Measurements from ENCODE around the gene C10orf95.
"Not testable (repeated sequence)": the region's sequence is repeated elsewhere in the genome, so short reads cannot be mapped to it uniquely, and the experiment has no call there.

C10orf95 gene

GRCh38 chr10:102467318-102467717 lies 16.0 kb upstream of the C10orf95 start:
- in situ Hi-C loops (cut with MboI; ENCODE audit: low sequenced_read_pairs): no loop called here

- in situ Hi-C loops (cut with MboI; ENCODE audit: low sequenced_read_pairs): no loop called here
Observed at GRCh38 chr10:102465466-102465865, 14.1 kb upstream of the C10orf95 start.

GRCh38 chr10:102463983-102464382 lies 12.6 kb upstream of the C10orf95 start:
- in situ Hi-C loops (cut with MboI; ENCODE audit: low sequenced_read_pairs): no loop called here

DNA sequence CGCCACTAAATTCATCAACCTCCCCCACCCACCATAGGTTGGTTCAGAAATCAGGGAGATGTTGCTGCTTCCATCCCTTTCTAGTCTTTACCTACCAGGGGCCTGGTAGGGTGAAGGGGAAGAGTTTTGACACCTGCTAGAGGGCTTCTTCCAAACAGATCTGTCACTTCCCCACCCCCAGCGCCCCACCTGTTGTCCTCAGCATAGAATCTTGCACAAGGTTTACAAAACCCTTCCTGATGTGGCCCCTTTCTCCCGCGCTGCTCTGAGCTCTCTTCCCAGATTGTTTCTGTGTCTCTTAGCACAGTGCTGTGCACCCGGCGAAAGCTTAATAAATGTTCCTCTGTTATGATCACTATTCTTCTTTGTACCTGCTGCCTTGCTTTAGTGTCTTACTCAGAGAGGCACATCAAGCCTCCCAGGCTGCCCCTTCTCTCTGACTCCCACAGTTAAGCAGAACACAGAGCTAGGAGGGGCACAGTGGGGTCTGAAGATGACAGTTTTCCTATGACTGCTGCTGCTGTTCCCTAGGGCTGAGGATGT lies 11.2 kb upstream of the C10orf95 start:
- in situ Hi-C loops (cut with MboI; ENCODE audit: low sequenced_read_pairs): no loop called here

DNA sequence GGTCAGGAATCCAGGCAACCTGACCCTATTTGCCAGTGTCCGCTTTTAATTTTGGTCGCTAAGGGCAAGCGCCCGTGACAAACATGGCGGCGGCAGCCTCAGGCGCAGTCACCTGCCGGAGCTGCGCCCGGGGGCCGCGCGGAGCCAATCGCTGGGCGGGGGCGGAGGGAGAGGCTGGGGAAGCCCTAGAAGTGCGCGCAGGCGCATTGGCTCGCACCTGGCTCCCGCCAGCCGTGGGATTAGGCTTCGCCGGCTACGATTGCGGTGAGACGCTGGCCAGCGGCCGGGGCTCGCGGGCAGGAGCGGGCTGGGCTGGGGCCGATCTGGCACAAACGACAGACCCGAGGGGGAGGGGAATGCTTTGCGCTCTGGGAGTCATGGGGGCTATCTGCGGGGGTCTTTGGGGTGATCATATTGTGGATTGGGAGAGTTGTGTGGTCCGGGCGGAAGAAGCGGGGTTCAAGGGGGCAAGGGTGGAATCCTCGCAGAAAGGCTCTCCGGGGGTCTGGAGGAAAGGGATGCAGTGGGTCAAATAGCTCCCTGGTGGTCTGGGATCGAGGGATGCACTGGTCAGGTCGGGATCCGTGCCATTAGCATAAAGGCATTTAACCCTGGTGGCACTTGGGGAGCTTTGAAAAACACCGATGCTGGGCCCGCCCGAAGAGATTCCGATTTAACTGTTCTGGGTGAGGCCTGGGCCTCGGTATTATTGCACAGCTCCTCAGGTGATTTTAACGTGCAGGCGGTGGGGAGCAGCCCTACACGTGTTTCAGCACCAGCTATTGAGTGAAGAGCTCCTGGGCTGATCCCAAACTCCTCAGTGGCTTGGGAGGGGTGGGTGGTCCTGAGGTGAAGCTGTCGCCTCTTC lies 10.1 kb upstream of the C10orf95 start:
- in situ Hi-C loops (cut with MboI; ENCODE audit: low sequenced_read_pairs): no loop called here

- in situ Hi-C loops (cut with MboI; ENCODE audit: low sequenced_read_pairs): no loop called here
Observed at GRCh38 chr10:102460836-102461186, 9.5 kb upstream of the C10orf95 start.

DNA sequence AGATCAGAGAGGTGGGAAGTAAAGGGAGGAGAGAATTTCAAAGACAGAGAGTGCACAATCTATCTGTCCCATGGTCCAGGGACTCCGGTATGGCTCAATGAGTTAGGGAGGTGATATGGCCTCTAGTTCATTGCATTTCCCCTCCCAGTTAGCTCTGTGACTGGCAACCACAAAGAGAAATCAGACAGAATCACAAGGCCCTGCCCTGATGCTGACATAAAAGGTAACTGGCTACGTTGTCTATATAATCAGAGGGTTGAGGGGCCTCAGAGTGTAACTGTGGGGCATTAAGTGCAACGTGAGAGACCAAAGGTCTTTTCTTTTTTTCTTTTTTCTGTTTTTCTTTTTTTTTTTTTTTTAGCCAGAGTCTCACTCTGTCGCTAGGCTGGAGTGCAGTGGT lies 7.3 kb upstream of the C10orf95 start:
- in situ Hi-C loops (cut with MboI; ENCODE audit: low sequenced_read_pairs): no loop called here

GRCh38 chr10:102457591-102458150 lies 6.3 kb upstream of the C10orf95 start:
- in situ Hi-C loops (cut with MboI; ENCODE audit: low sequenced_read_pairs): no loop called here

GRCh38 chr10:102455893-102456471 lies 4.6 kb upstream of the C10orf95 start:
- in situ Hi-C loops (cut with MboI; ENCODE audit: low sequenced_read_pairs): no loop called here

- in situ Hi-C loops (cut with MboI; ENCODE audit: low sequenced_read_pairs): not testable (repeated sequence)
Observed at GRCh38 chr10:102454662-102455487, 3.5 kb upstream of the C10orf95 start.

DNA sequence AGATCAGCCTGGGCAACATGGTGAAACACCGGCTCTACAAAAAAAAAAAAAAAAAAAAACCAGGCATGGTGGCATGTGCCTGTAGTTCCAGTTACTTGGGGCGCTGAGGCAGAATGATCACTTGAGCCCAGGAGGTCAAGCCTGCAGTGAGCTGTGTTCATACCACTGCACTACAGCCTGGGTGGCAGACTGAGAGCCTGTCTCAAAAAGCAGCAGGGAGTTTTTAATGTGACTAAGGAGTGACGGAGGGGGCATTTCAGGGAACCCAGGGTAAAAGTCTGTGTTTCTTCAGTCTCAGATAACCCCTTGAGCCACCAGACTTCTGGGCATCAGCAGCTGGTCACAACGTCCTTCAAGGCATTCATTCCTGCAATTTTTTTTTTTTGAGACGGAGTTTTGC lies 2.2 kb upstream of the C10orf95 start:
- in situ Hi-C loops (cut with MboI; ENCODE audit: low sequenced_read_pairs): no loop called here

GRCh38 chr10:102452672-102453340 lies 1.5 kb upstream of the C10orf95 start:
- in situ Hi-C loops (cut with MboI; ENCODE audit: low sequenced_read_pairs): no loop called here

DNA sequence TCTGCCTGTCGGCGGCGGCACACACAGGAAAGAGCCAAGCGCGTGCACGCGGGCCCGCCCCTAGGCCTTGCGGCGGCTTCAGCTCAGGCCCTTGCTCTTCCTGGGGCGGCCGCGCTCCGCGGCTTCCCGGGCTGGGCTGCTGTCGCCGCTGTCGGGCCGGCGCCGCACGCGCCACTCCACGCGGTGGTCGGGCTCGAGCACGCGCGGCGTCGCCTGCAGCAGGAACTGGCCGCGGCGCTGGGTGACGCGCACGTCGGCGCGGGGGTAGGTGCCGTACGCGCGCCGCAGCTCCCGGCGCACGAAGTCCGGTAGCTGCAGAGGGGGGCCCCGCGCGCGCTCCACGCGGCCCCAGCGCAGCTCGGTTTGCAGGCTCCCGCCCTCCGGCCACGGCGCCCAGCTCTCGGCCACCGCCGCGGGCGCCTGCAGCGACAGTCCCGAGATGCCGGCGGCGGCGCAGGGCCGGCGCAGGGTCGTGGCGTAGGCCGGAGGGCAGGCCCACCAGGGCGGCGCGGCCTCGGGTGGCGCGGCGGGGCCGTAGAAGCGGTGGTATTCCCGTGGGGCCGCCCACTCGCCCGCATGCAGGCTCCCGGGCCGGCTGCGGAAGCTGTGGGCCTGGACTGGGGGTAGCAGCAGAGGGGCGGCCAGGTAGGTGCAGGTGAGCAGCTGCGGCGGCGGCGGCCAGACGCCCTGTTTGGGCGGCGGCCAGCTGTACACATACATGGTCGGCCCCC lies 804 bp downstream of the C10orf95 start:
- in situ Hi-C loops (cut with MboI; ENCODE audit: low sequenced_read_pairs): no loop called here

DNA sequence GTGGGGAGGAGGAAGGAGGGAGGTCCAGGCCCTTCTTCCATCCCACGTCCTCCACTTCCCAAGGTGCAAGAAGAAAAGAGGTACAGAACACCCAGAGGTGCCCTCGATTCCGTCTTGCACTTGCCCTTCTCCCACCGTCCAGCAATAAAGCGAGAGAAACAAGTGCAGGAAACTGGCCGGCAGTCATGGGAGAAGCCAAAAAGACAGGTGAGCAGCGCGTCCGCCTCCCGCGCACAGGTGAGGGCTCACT lies 1.3 kb downstream of the C10orf95 start:
- in situ Hi-C loops (cut with MboI; ENCODE audit: low sequenced_read_pairs): no loop called here

GRCh38 chr10:102449321-102450123 lies 1.8 kb downstream of the C10orf95 start:
- in situ Hi-C loops (cut with MboI; ENCODE audit: low sequenced_read_pairs): no loop called here

GRCh38 chr10:102444851-102445250 lies 6.5 kb downstream of the C10orf95 start:
- in situ Hi-C loops (cut with MboI; ENCODE audit: low sequenced_read_pairs): no loop called here

DNA sequence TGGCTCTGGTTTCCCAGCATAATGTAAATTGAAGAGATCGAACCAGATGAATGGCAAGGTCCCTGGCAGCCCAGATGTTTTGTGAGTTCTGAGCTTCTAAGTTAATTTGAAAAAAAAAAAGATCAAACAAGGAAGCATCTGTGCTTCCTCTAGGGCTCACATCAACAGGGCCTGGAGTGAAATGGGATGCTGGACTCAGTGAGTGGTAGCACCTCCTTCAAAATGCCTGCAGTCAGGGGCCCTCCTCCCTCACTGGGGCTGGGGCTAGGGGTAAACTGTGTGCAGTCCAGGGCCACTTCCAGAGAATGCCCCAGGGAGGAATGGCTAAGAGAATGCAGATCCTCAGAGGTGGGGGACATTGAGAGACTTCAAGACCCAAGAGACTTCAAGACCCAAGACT lies 13.0 kb downstream of the C10orf95 start:
- in situ Hi-C loops (cut with MboI; ENCODE audit: low sequenced_read_pairs): no loop called here

DNA sequence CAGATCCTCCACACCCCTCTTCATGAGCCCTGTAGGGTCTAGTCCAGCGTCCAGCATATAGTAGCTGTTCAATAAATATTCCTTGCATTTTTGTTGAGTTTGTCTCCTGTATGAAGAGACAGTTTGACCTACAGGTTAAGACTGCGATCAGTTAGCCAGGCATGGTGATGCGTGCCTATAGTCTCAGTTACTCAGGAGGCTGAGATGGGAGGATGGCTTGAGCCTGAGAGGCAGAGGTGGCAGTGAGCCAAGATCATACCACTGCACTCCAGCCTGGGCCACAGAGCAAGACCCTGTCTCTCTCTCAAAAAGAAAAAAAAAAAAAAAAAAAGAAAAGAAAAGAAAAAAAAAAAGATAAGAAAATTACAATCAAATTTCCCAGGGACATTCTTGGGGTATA lies 13.8 kb downstream of the C10orf95 start:
- in situ Hi-C loops (cut with MboI; ENCODE audit: low sequenced_read_pairs): no loop called here

GRCh38 chr10:102436312-102436711 lies 15.0 kb downstream of the C10orf95 start:
- in situ Hi-C loops (cut with MboI; ENCODE audit: low sequenced_read_pairs): no loop called here

All from hTERT RPE-1 (cell line).